Pancreas (tissue), 10 donors: ENCODE measurements around the gene NRP2. TPM values are rescaled to one million over a fixed set of nuclear protein-coding genes. Genes with fewer than 3 reads are reported as not detected.

ENCODE experiments used
- ATAC-seq, 4 donors: fragments of 200-7000 bp; cut with Tn5 transposase; one replicate each; pipeline versions ENCODE4 v1.8.0 to v1.9.1; 2020; ENCODE audit warnings: mild to moderate bottlenecking in 4 of 4, moderate library complexity in 4 of 4
- DNase-seq, 6 donors: peaks; one replicate each; pipeline ENCODE4 v3.0.0-alpha.2; 2020
- FAIRE-seq: peaks from 2 replicates; lab custom pipeline; 2012; peaks lifted over from hg19 to GRCh38; lab: Jason Lieb, UNC
- H3K27ac ChIP-seq, 4 donors: fragments of 200-600 bp; sonication (generic); 1 replicate in 3 of 4; 2 replicates in 1 of 4; pipeline versions ENCODE4 v1.5.0 to v1.8.0; 2020
- H3K27me3 ChIP-seq, 4 donors: fragments of 200-600 bp; one replicate each; pipeline ENCODE4 v1.8.0; 2021
- H3K36me3 ChIP-seq, 3 donors: fragments of 200-600 bp; sonication (generic) in 1 of 3; one replicate each; pipeline versions ENCODE4 v1.5.0 to v1.8.0; 2020 to 2021
- H3K4me1 ChIP-seq, 3 donors: fragments of 200-600 bp; one replicate each; pipeline ENCODE4 v1.8.0; 2021
- H3K4me3 ChIP-seq, 4 donors: fragments of 200-600 bp; sonication (generic) in 2 of 4; one replicate each; pipeline versions ENCODE4 v1.5.0 to v1.8.0; 2020 to 2021
- H3K9me3 ChIP-seq, 4 donors: fragments of 200-600 bp; one replicate each; pipeline ENCODE4 v1.8.0; 2021
- WGBS, 2 donors: extraction: QIAGEN DNeasy Blood & Tissue Kit; methylation state at CpG; one replicate each; pipeline ENCODE4 v1.1.7; 2013; 5-methylcytosine and 5-hydroxymethylcytosine counted together
- intact Hi-C, 3 donors: fragments of 100-400 bp; cut with DNase I; formaldehyde crosslinking; loops; one replicate each; pipeline versions ENCODE4 v1.11.1 to v1.14.2; 2022
- polyA plus RNA-seq, 2 donors: library from polyadenylated mRNA; stranded (reverse); fragments of 200-250 nt; gene quantifications; one replicate each; pipeline ENCODE4 v1.2.3, GENCODE V29; 2013
- total RNA-seq, 6 donors: library from RNA; stranded (reverse); fragmentation: NEBNext Ultra II Directional in 4 of 6; extraction: Animal tissue kit (Norgen Biotek cat#: 25700) in 4 of 6; gene quantifications; one replicate each; pipeline versions ENCODE4 v1.2.1 to v1.2.4, GENCODE V29; 2021 to 2023
- TF ChIP-seq, protein P1 (sequence below), 4 donors: fragments of 200-600 bp; sonication (generic) in 3 of 4; IDR thresholded peaks; one replicate each; pipeline versions ENCODE4 v1.5.0 to v1.8.0; 2021; ENCODE audit warnings: antibody characterized with exemption in 4 of 4
- donor health status: healthy with polysubstance abuse.
- donor health status: DM: no; HTN: no; CAD: no; lungs with moderate emphysema.
- donor health status: DM: no; HTN: no; CAD: no.
- donor health status: control.
- donor health status: control.
- donor health status: Bipolar disorder and iron deficiency.
- donor health status: DM: yes; HTN: yes; CAD: no.
- donor health status: DM: no; HTN: no; CAD: no.
- donor health status: DM: no; HTN: no; CAD: no.
- donor health status: DM: yes; HTN: yes; CAD: no.

NRP2 gene
- total and polyA plus RNA-seq, 8 donors, result 0.65 to 11.0 (median 1.6) TPM

DNA sequence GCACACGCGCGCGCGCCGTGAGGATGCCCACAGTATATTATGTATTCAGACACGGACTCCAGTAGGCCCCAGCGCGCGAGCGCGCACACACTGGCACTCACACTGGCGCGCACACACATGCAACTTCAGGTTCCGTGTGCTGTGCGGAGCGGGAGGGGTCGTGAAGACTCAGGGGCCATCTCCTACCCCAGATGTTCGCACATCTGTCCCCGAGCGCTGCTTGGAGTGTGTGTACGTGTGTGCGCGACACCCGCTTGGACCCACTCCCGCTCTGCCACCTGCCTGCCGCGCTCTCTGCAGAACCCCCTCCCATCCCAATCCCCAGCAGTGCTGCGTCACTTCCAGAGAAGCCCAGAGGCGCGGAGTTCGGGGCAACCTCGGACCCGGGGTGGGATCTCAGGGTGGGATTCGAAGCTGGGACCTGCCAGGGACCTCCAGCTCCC, 2.6 kb downstream of the NRP2 start:
- Histone ChIP-seq H3K4me1 (peaks cover 0 to 8% (median 6%) of the 10 kb centered on the region in 3 donors), H3K27me3 (peaks cover 0 to 5% (median 0%) of the 10 kb centered on the region in 4 donors), H3K4me3 (peak overlapping the region; percentile 20 to 61 (median 26)), H3K27ac (no peak overlapping the region), H3K36me3 (no peaks in the 10 kb centered on the region), H3K9me3 (no peaks in the 10 kb centered on the region)
- DNase-seq, result peak in 1 of 6 donors; percentile 58
- intact Hi-C loops, result no loop called here
- ATAC-seq, result peak in 2 of 4 donors; percentile 2 to 3
- TF ChIP-seq, protein P1, sequence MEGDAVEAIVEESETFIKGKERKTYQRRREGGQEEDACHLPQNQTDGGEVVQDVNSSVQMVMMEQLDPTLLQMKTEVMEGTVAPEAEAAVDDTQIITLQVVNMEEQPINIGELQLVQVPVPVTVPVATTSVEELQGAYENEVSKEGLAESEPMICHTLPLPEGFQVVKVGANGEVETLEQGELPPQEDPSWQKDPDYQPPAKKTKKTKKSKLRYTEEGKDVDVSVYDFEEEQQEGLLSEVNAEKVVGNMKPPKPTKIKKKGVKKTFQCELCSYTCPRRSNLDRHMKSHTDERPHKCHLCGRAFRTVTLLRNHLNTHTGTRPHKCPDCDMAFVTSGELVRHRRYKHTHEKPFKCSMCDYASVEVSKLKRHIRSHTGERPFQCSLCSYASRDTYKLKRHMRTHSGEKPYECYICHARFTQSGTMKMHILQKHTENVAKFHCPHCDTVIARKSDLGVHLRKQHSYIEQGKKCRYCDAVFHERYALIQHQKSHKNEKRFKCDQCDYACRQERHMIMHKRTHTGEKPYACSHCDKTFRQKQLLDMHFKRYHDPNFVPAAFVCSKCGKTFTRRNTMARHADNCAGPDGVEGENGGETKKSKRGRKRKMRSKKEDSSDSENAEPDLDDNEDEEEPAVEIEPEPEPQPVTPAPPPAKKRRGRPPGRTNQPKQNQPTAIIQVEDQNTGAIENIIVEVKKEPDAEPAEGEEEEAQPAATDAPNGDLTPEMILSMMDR (IDR thresholded peaks at IDR 0.05), result no peak
- 15% methylated on average over 31 to 35 of the region's 35 CpGs for WGBS, 2 donors
- FAIRE-seq, result no peak

DNA sequence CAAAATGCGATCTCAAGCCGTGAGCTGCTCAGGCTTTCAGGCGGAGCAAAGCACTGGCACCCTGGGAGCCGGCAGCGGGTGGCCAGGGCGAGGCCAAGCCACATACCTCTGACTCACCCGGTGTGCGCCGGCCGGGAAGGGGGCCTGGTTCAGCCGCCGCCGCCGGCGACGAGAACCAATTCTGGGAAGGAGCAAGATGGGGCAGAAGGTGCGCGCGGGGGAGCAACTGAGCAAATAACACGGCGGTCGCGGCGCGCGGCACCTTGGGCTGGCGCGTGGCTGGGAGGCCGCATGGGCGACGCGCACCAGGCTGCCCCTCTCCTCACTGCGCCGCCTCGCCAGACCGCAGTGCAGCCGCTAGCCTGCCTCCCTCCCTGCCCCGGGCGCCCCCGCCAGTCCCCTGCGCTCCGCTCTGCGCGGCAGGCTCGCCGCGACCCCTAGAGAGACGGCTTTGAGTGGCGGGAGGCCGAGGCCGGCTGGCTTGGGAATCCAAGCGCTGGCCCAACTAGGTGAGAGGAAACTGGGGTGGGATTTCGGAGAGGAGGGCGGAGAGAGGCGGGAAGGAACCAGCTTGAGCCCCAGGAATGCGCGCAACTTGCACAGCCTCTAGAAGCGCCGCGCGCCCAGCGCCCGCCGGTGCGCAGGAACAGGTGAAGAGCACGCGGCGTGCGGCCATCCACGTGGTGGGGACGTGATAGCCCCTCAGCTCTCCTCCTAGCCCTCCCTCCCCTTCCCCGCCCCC, 3.2 kb downstream of the NRP2 start:
- peak in 2 of 6 donors; percentile 60 to 66 for DNase-seq
- TF ChIP-seq, protein P1 (IDR thresholded peaks at IDR 0.05), result no peak
- WGBS, 2 donors, result 2% methylated on average over 60 to 72 of the region's 72 CpGs
- peak in 3 of 4 donors; percentile 46 to 64 (median 49) for ATAC-seq
- Histone ChIP-seq H3K36me3 (no peaks in the 10 kb centered on the region), H3K4me1 (peaks cover 0 to 8% (median 6%) of the 10 kb centered on the region in 3 donors), H3K4me3 (peak overlapping the region; percentile 20 to 61 (median 26)), H3K27ac (no peak overlapping the region), H3K27me3 (peaks cover 0 to 5% (median 0%) of the 10 kb centered on the region in 4 donors), H3K9me3 (no peaks in the 10 kb centered on the region)
- FAIRE-seq, result no peak
- intact Hi-C loops, result no loop called here

DNA sequence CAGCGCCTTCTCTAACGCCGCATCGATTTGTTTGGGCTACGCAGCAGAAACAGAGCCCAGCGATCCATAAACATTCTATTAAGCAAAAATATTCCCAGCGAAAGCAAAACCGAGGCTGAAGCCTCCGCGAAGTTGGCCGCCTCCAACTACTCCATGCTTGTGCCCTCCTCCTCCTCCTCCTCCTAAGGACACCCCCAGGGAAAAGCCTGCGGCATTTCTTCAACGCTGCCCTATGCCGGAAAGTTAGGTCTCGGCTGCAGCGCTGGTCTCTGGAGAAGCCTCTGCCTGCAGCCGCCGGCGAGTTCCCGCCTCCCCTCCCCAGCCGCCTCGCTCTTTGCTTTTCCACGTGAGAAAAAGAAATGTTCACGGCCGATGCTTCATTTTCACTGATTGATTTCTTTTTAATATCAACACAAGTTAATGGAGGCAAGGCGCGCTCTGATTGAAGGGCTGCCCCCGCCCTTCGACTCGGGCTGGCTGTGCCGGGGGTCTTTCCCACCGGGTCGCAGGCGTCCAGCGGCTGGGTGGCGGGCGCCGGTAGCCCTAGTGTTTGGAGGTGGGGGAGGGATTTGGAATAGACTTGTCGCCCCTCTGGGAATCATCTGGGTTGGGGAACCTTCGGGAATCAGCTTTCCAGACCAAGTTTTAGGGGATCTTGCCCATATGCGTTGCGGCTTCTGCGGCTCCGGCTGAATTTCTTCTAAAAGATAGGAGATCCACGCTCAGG, 3.9 kb downstream of the NRP2 start:
- H3K27ac ChIP-seq, result no peak overlapping the region
- DNase-seq (no peak), FAIRE-seq (no peak), ATAC-seq (no peak)
- TF ChIP-seq, protein P1 (IDR thresholded peaks at IDR 0.05), result no peak
- 8 to 9% methylated on average over 45 of the region's 45 CpGs for WGBS, 2 donors
- peaks cover 0 to 5% (median 0%) of the 10 kb centered on the region in 4 donors for H3K27me3 ChIP-seq
- peak overlapping the region; percentile 20 to 61 (median 26) for H3K4me3 ChIP-seq
- H3K36me3 ChIP-seq, result no peaks in the 10 kb centered on the region
- H3K9me3 ChIP-seq, result no peaks in the 10 kb centered on the region
- H3K4me1 ChIP-seq, result peaks cover 0 to 8% (median 6%) of the 10 kb centered on the region in 3 donors
- intact Hi-C loops, result no loop called here

DNA sequence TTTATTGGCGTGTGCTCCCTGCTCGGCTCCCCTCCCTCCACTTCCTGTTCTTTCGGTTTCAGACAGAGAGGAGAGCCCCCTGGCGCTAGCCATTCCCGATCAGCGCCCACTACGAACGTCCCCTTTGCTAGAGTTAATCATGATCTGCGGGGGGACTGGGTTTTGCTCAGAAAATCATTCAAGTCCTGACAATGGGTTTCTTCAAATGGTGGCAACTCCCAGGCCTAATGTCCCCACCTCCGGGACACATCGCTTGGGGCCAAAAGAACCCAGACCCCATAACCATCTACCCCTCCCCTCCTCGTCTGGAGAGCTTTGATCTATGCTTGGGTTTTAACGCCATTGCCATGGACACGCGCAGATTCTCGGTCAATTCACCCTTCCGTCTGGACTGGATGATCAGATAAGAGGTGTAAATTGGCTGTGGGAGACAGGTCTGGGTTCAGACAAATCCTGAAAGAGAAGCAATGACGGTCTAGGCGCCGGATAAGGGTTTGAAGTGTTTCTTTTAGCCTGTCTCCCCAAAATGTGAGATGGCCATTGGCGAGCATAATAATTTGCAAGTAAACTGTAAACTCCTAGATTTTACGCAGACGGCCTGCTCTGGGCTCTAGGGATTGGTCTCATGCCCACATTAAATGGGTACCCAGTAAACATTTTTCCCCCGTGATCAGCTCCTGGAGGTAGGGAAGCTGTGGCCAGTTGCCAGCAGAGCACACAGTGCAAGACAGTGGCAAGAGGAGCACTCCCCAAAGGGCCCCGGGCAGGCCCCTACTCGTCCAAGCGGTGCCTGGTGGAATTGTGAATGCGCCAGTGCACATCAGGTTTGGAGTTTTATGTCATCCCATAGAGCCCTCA, 4.7 kb downstream of the NRP2 start:
- intact Hi-C loops, result no loop called here
- ATAC-seq (no peak), FAIRE-seq (no peak), DNase-seq (no peak)
- no peaks in the 10 kb centered on the region for H3K27me3 ChIP-seq
- H3K4me3 ChIP-seq, result peak overlapping the region in 1 of 4 donors; percentile 61
- H3K27ac ChIP-seq, result no peak overlapping the region
- TF ChIP-seq, protein P1 (IDR thresholded peaks at IDR 0.05), result no peak
- peaks cover 0 to 8% (median 0%) of the 10 kb centered on the region in 3 donors for H3K4me1 ChIP-seq
- WGBS, 2 donors, result 76 to 79% methylated on average over 28 of the region's 28 CpGs
- no peaks in the 10 kb centered on the region for H3K9me3 ChIP-seq
- no peaks in the 10 kb centered on the region for H3K36me3 ChIP-seq
